K562 (cell line): ENCODE data around the gene ADCY1. TPM values are rescaled to one million over a fixed set of nuclear protein-coding genes. Genes with fewer than 3 reads are reported as not detected.
A peak's percentile ranks its signal among the peaks of the same experiment; 100 is the strongest.

Source experiments
- ATAC-seq: fragments of 200-7000 bp; cut with Tn5 transposase; 3 replicates; pipeline ENCODE4 v1.9.1; 2020; ENCODE audit warnings: moderate library complexity
- BruUV-seq: library from RNA; stranded (reverse); fragments of 400-500 nt; replicated peaks from 2 replicates; lab custom pipeline; 2021; lab: Mats Ljungman, UMichigan
- CTCF ChIA-PET: fragments of 300-600 bp; formaldehyde crosslinking; extraction: SDS; loops from one replicate; lab custom pipeline; 2021; ENCODE audit warnings: low intra/inter-chr PET ratio; lab: Yijun Ruan, JAX
- POLR2A ChIA-PET: fragments of 300-600, 350-650 bp; sonication (Branson Sonifier 250); formaldehyde crosslinking; extraction: SDS; loops from one replicate; lab custom pipeline; 2021; ENCODE audit warnings: antibody characterized with exemption, inconsistent platforms; lab: Yijun Ruan, JAX
- DNase-seq, 4 experiments: peaks; one replicate each; pipeline versions ENCODE4 v3.0.0 to v3.0.0-alpha.2; 2011 to 2018; ENCODE audit warnings: low spot score in 3 of 4, mixed read lengths in 3 of 4; ENCODE audit errors: extremely low read depth in 1 of 4
- FAIRE-seq: peaks from 2 replicates; lab custom pipeline; 2011; peaks lifted over from hg19 to GRCh38; lab: Jason Lieb, UNC
- H2AFZ ChIP-seq: 2 replicates; pipeline ENCODE4 v1.6.0; 2011; ENCODE audit warnings: low read depth, low read length, control low read depth, inconsistent platforms
- H3K27ac ChIP-seq: fragments of 200-600 bp; 3 replicates; pipeline ENCODE4 v1.8.0; 2011; ENCODE audit warnings: low read depth, mild to moderate bottlenecking, control low read depth, inconsistent platforms, low read length, moderate library complexity, mixed read lengths; ENCODE audit errors: extremely low read depth
- H3K27me3 ChIP-seq, 2 experiments: fragments of 300-600 bp in 1 of 2; 2 replicates in 1 of 2; 3 replicates in 1 of 2; pipeline versions ENCODE4 v1.6.0 to v1.8.0; 2011; ENCODE audit warnings: inconsistent platforms in 2 of 2, low read length in 2 of 2, mild to moderate bottlenecking in 1 of 2, mixed read lengths in 1 of 2, moderate library complexity in 1 of 2; ENCODE audit not compliant: control insufficient read depth in 2 of 2, insufficient read depth in 2 of 2
- H3K36me3 ChIP-seq: fragments of 300-600 bp; 3 replicates; pipeline ENCODE4 v1.8.0; 2011; ENCODE audit warnings: mild to moderate bottlenecking, low read length, inconsistent platforms; ENCODE audit not compliant: control insufficient read depth, insufficient read depth
- H3K4me1 ChIP-seq, 2 experiments: fragments of 200-600 bp in 1 of 2; replicated peaks in 1 of 2; 2 replicates in 1 of 2; 3 replicates in 1 of 2; pipeline versions ENCODE4 v1.5.1 to v1.8.0; 2011; ENCODE audit warnings: inconsistent platforms in 2 of 2, low read length in 2 of 2, mild to moderate bottlenecking in 1 of 2, mixed read lengths in 1 of 2, moderate library complexity in 1 of 2; ENCODE audit not compliant: control insufficient read depth in 2 of 2, insufficient read depth in 2 of 2
- H3K4me2 ChIP-seq: 2 replicates; pipeline ENCODE4 v1.6.1; 2011; ENCODE audit warnings: low read length, control low read depth, inconsistent platforms, mixed read lengths; ENCODE audit not compliant: insufficient read depth
- H3K4me3 ChIP-seq: fragments of 200-600 bp; sonication (generic), shearing (Covaris generic); 2 replicates; pipeline ENCODE4 v1.5.1; 2016; ENCODE audit warnings: control low read depth, inconsistent platforms
- H3K79me2 ChIP-seq: fragments of 200-600 bp; 3 replicates; pipeline ENCODE4 v1.8.0; 2011; ENCODE audit warnings: low read length, inconsistent platforms; ENCODE audit not compliant: control insufficient read depth, insufficient read depth
- H3K9ac ChIP-seq, 2 experiments: 2 replicates each; pipeline versions ENCODE4 v1.6.0 to v1.6.1; 2011; ENCODE audit warnings: low read depth in 2 of 2, low read length in 2 of 2, control low read depth in 1 of 2, inconsistent platforms in 1 of 2, mild to moderate bottlenecking in 1 of 2, mixed read lengths in 1 of 2; ENCODE audit not compliant: insufficient read depth in 1 of 2
- H3K9me1 ChIP-seq: one replicate; pipeline ENCODE4 v1.6.0; 2011; ENCODE audit warnings: inconsistent platforms, mild to moderate bottlenecking, low read length, moderate library complexity; ENCODE audit not compliant: control insufficient read depth, insufficient read depth
- H3K9me3 ChIP-seq: replicated peaks from 2 replicates; pipeline ENCODE4 v1.5.1; 2011; ENCODE audit warnings: low read depth, low read length, inconsistent platforms; ENCODE audit not compliant: control insufficient read depth, insufficient read depth
- H4K20me1 ChIP-seq: replicated peaks from 2 replicates; pipeline ENCODE4 v1.6.1; 2011; ENCODE audit warnings: low read length, inconsistent platforms, mixed read lengths; ENCODE audit not compliant: control insufficient read depth, insufficient read depth
- KDM4B ChIP-seq, 2 experiments: fragments of 450-650 bp in 1 of 2; sonication (generic) in 1 of 2; IDR thresholded peaks; 2 replicates each; pipeline ENCODE4 v1.6.1; 2016 to 2017; ENCODE audit warnings: borderline replicate concordance in 2 of 2, antibody characterized with exemption in 1 of 2, low read depth in 1 of 2, mild to moderate bottlenecking in 1 of 2
- PBX2 ChIP-seq, 2 experiments: IDR thresholded peaks in 1 of 2; conservative IDR thresholded peaks in 1 of 2; 2 replicates each; pipeline ENCODE4 v1.6.1; 2016; ENCODE audit warnings: low read depth in 2 of 2, mild to moderate bottlenecking in 1 of 2, missing compliant biosample characterization in 1 of 2, missing genetic modification characterization in 1 of 2, moderate library complexity in 1 of 2
- SMC3 ChIP-seq: conservative IDR thresholded peaks from 2 replicates; pipeline ENCODE4 v1.6.1; 2011; ENCODE audit warnings: low read depth, low read length, improper control_type of control experiment; ENCODE audit not compliant: insufficient read depth
- ZBTB1 ChIP-seq: sonication (generic); formaldehyde crosslinking; IDR thresholded peaks from 2 replicates; pipeline ENCODE4 v1.8.1; 2023; ENCODE audit warnings: missing genetic modification reagents, low read depth, mild to moderate bottlenecking, borderline replicate concordance
- ZNF707 ChIP-seq: fragments of 250-450 bp; sonication (Bioruptor Pico); conservative IDR thresholded peaks from 2 replicates; pipeline ENCODE4 v1.8.0; 2022; ENCODE audit warnings: inconsistent platforms, mild to moderate bottlenecking, moderate library complexity
- WGBS: fragments of 100-300 bp; shearing (Covaris generic); methylation state at CpG from one replicate; pipeline ENCODE4 v1.1.6; 2016; ENCODE audit warnings: low coverage, mixed read lengths; ENCODE audit not compliant: insufficient coverage; ENCODE audit errors: missing lambda C conversion rate; 5-methylcytosine and 5-hydroxymethylcytosine counted together
- in situ Hi-C: fragments of 300-500 bp; cut with MboI; formaldehyde crosslinking; loops from 4 replicates; pipeline ENCODE4 v1.15.0; 2018; ENCODE audit warnings: inconsistent platforms, mixed read lengths
- intact Hi-C: fragments of 100-400 bp; cut with micrococcal nuclease; formaldehyde crosslinking; loops from 2 replicates; pipeline ENCODE4 v1.14.2; 2022
- polyA plus RNA-seq, 8 experiments: library from polyadenylated mRNA; depleted of rRNA in 4 of 8; stranded (reverse) in 5 of 8; unstranded in 3 of 8; fragments of >200 nt; fragmentation: Nextera tagmentation in 2 of 8; fragmentation: Illumina TruSeq in 1 of 8; extraction: Ambion mirVana in 2 of 8; extraction: Trizol in 1 of 8; gene quantifications; 2 replicates each; pipeline versions ENCODE4 v1.2.1 to v1.2.3, GENCODE V29; 2011 to 2014; ENCODE audit warnings: inconsistent platforms in 1 of 8, missing spikeins in 1 of 8
- total RNA-seq, 7 experiments: library from RNA; depleted of rRNA in 6 of 7; stranded (reverse); fragments of >200 nt in 6 of 7; fragmentation: Illumina TruSeq in 2 of 7; extraction: Trizol in 2 of 7; gene quantifications; 2 replicates each; pipeline versions ENCODE4 v1.2.1 to v1.2.3, GENCODE V29; 2011 to 2021; ENCODE audit warnings: low replicate concordance in 1 of 7
- TF ChIP-seq, protein P1 (sequence below): fragments of 250-450 bp; sonication (Bioruptor Pico); IDR thresholded peaks from 2 replicates; pipeline ENCODE4 v1.5.0; 2020; ENCODE audit warnings: mild to moderate bottlenecking, borderline replicate concordance

ADCY1 gene
- total and polyA plus RNA-seq, 9 of the 15 experiments (the other 6 are each of a cell fraction or from before 2014, with no cell fraction given) = under 0.01 to 0.18 (median 0.10) TPM; not detected in 4

GRCh38 chr7:45657890-45658715 is 83.9 kb downstream of the ADCY1 start:
- CTCF ChIA-PET = no interaction called here
- H3K27ac ChIP-seq = no peak overlapping the region

GRCh38 chr7:45658716-45659495 is 84.7 kb downstream of the ADCY1 start:
- ATAC-seq (no peak), FAIRE-seq (no peak), DNase-seq (no peak)
- Histone ChIP-seq H3K4me3 (no peak overlapping the region), H3K9me1 (no peaks in the 10 kb centered on the region), H3K9ac (peak overlapping the region in 1 of 2 experiments; percentile 45; a peak in 1 of 4 replicates), H2AFZ (no peak overlapping the region), H3K27ac (no peak overlapping the region), H4K20me1 (no peaks in the 10 kb centered on the region; the same call in none of the 2 replicates), H3K36me3 (no peaks in the 10 kb centered on the region), H3K4me2 (no peak overlapping the region), H3K4me1 (no peaks in the 10 kb centered on the region), H3K27me3 (peaks cover 0 to 26% of the 10 kb centered on the region in 2 experiments; a peak in 2 of 5 replicates), H3K79me2 (no peaks in the 10 kb centered on the region), H3K9me3 (no peaks in the 10 kb centered on the region)
- intact Hi-C loops = no loop called here
- ChIA-PET POLR2A (interaction anchor here (0.6 kb wide), 1 partner anchor 432 kb away, joined by 3 read pairs; no protein-coding TSS in a partner anchor), CTCF (interaction anchor here (0.6 kb wide), 1 partner anchor 1601 kb away, joined by 3 read pairs; no protein-coding TSS in a partner anchor)
- WGBS = 0% methylated on average over 16 of the region's 16 CpGs
- BruUV-seq = no TSS peak
- in situ Hi-C loops = no loop called here
- no peak for TF ChIP-seq PBX2 (CRISPR knock-in tag; IDR thresholded peaks at IDR 0.05; ENCODE audit: low read depth)
- no peak for TF ChIP-seq PBX2 (tag; conservative IDR thresholded peaks at IDR 0.05; ENCODE audit: low read depth)
- TF ChIP-seq, protein P1, sequence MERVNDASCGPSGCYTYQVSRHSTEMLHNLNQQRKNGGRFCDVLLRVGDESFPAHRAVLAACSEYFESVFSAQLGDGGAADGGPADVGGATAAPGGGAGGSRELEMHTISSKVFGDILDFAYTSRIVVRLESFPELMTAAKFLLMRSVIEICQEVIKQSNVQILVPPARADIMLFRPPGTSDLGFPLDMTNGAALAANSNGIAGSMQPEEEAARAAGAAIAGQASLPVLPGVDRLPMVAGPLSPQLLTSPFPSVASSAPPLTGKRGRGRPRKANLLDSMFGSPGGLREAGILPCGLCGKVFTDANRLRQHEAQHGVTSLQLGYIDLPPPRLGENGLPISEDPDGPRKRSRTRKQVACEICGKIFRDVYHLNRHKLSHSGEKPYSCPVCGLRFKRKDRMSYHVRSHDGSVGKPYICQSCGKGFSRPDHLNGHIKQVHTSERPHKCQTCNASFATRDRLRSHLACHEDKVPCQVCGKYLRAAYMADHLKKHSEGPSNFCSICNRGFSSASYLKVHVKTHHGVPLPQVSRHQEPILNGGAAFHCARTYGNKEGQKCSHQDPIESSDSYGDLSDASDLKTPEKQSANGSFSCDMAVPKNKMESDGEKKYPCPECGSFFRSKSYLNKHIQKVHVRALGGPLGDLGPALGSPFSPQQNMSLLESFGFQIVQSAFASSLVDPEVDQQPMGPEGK (CRISPR knock-in tag) = no peak
- TF ChIP-seq ZBTB1 (CRISPR knock-in tag) = no peak

More at GRCh38 chr7:45657890-45658715, 83.9 kb downstream of the ADCY1 start:
- Histone ChIP-seq H3K4me1 (no peaks in the 10 kb centered on the region), H3K4me3 (no peak overlapping the region), H3K27me3 (peaks cover 0 to 23% of the 10 kb centered on the region in 2 experiments; a peak in 2 of 5 replicates), H3K9ac (no peak overlapping the region), H3K9me3 (no peaks in the 10 kb centered on the region), H4K20me1 (no peaks in the 10 kb centered on the region; the same call in none of the 2 replicates), H3K9me1 (no peaks in the 10 kb centered on the region), H3K79me2 (no peaks in the 10 kb centered on the region), H3K4me2 (no peak overlapping the region), H3K36me3 (no peaks in the 10 kb centered on the region)
- in situ Hi-C loops = no loop called here
- no peak for FAIRE-seq
- intact Hi-C loops = no loop called here
- no peak for DNase-seq
- ATAC-seq = no peak
- BruUV-seq = no TSS peak
- TF ChIP-seq SMC3 (no peak), KDM4B (IDR thresholded peaks at IDR 0.05; ENCODE audit: borderline replicate concordance in 2 of 2, low read depth in 1 of 2) (no peak), ZNF707 (CRISPR knock-in tag) (no peak)
- TF ChIP-seq, all 486 proteins: peak for 0
- no peak overlapping the region for H2AFZ ChIP-seq
- POLR2A ChIA-PET = no interaction called here
- 3% methylated on average over 11 of the region's 11 CpGs for WGBS
